Mesendoderm (in vitro differentiated cells): ENCODE data around the gene NPIPB8.
A peak's percentile ranks its signal among the peaks of the same experiment; 100 is the strongest.
"Not testable (repeated sequence)": the region's sequence is repeated elsewhere in the genome, so short reads cannot be mapped to it uniquely, and the experiment has no call there.

ENCODE experiments used
- DNase-seq: peaks from one replicate; pipeline ENCODE4 v3.0.0; 2013
- H2AK5ac ChIP-seq: 2 replicates; pipeline ENCODE4 v1.6.1; 2013; ENCODE audit warnings: low read length, inconsistent platforms
- H2BK120ac ChIP-seq: 2 replicates; pipeline ENCODE4 v1.6.1; 2013; ENCODE audit warnings: low read depth, mild to moderate bottlenecking, low read length, moderate library complexity, mixed read lengths
- H2BK15ac ChIP-seq: replicated peaks from 2 replicates; pipeline ENCODE4 v1.6.1; 2013; ENCODE audit warnings: low read depth, mild to moderate bottlenecking, moderate library complexity
- H2BK5ac ChIP-seq: 2 replicates; pipeline ENCODE4 v1.6.1; 2013; ENCODE audit warnings: low read length, inconsistent platforms
- H3K18ac ChIP-seq: 2 replicates; pipeline ENCODE4 v1.6.1; 2013; ENCODE audit warnings: mild to moderate bottlenecking, low read length, mixed read lengths
- H3K23ac ChIP-seq: one replicate; pipeline ENCODE4 v1.6.1; 2013; ENCODE audit warnings: low read length
- H3K27ac ChIP-seq: 2 replicates; pipeline ENCODE4 v1.5.1; 2013; ENCODE audit warnings: low read depth, mild to moderate bottlenecking, inconsistent platforms, low read length, moderate library complexity
- H3K27me3 ChIP-seq: 2 replicates; pipeline ENCODE4 v1.6.1; 2013; ENCODE audit warnings: low read length, control low read depth, mild to moderate bottlenecking, inconsistent platforms; ENCODE audit not compliant: insufficient read depth, poor library complexity
- H3K36me3 ChIP-seq: 2 replicates; pipeline ENCODE4 v1.6.1; 2013; ENCODE audit warnings: low read length, inconsistent platforms; ENCODE audit not compliant: control insufficient read depth, insufficient read depth
- H3K4ac ChIP-seq: one replicate; pipeline ENCODE4 v1.6.1; 2013; ENCODE audit warnings: low read depth, mild to moderate bottlenecking, low read length, moderate library complexity
- H3K4me1 ChIP-seq: 2 replicates; pipeline ENCODE4 v1.6.1; 2013; ENCODE audit warnings: low read depth, low read length, inconsistent platforms; ENCODE audit not compliant: control insufficient read depth
- H3K4me2 ChIP-seq: 2 replicates; pipeline ENCODE4 v1.6.1; 2013; ENCODE audit warnings: low read length
- H3K4me3 ChIP-seq: 2 replicates; pipeline ENCODE4 v1.5.1; 2013; ENCODE audit warnings: mild to moderate bottlenecking, low read length
- H3K56ac ChIP-seq: one replicate; pipeline ENCODE4 v1.6.1; 2013; ENCODE audit warnings: low read length
- H3K79me1 ChIP-seq: 2 replicates; pipeline ENCODE4 v1.6.1; 2013; ENCODE audit warnings: low read length, inconsistent platforms
- H3K79me2 ChIP-seq: 2 replicates; pipeline ENCODE4 v1.6.1; 2013; ENCODE audit warnings: mild to moderate bottlenecking, low read length; ENCODE audit not compliant: control insufficient read depth, insufficient read depth
- H3K9ac ChIP-seq: 2 replicates; pipeline ENCODE4 v1.6.1; 2013; ENCODE audit warnings: low read length, inconsistent platforms
- H4K5ac ChIP-seq: one replicate; pipeline ENCODE4 v1.6.1; 2013; ENCODE audit warnings: low read length
- H4K8ac ChIP-seq: one replicate; pipeline ENCODE4 v1.6.1; 2013; ENCODE audit warnings: low read depth, mild to moderate bottlenecking, control low read depth, low read length, moderate library complexity
- WGBS: extraction: QIAGEN DNeasy Blood & Tissue Kit; methylation state at CpG from one replicate; pipeline ENCODE4 v1.1.7; 2013; ENCODE audit warnings: low lambda C conversion rate, missing lambda C conversion rate; ENCODE audit not compliant: insufficient coverage; ENCODE audit errors: extremely low coverage; 5-methylcytosine and 5-hydroxymethylcytosine counted together

The NPIPB8 gene

GRCh38 chr16:28592511-28592910, 45.4 kb upstream of the NPIPB8 start:
- no peak for DNase-seq
- no CpG with 5 or more reads among the region's 5 CpGs for WGBS
- no peak overlapping the region for H3K27ac ChIP-seq
- H3K56ac ChIP-seq, result no peak overlapping the region
- H3K4me3 ChIP-seq, result no peak overlapping the region
- no peak overlapping the region for H2BK120ac ChIP-seq
- no peak overlapping the region for H3K4ac ChIP-seq
- no peak overlapping the region for H3K18ac ChIP-seq
- H3K36me3 ChIP-seq, result no peaks in the 10 kb centered on the region
- H3K27me3 ChIP-seq, result no peaks in the 10 kb centered on the region
- H2BK5ac ChIP-seq, result no peak overlapping the region
- H3K23ac ChIP-seq, result no peak overlapping the region
- H4K5ac ChIP-seq, result no peak overlapping the region
- no peaks in the 10 kb centered on the region for H3K79me2 ChIP-seq
- no peak overlapping the region for H2AK5ac ChIP-seq
- no peaks in the 10 kb centered on the region for H3K79me1 ChIP-seq
- no peak overlapping the region for H4K8ac ChIP-seq
- H2BK15ac ChIP-seq, result no peak overlapping the region
- peaks cover 1% of the 10 kb centered on the region for H3K4me1 ChIP-seq
- no peak overlapping the region for H3K4me2 ChIP-seq
- no peak overlapping the region for H3K9ac ChIP-seq

- Histone ChIP-seq H3K27me3 (no peaks in the 10 kb centered on the region), H3K4ac (no peak overlapping the region), H3K4me1 (peaks cover 4% of the 10 kb centered on the region), H3K36me3 (no peaks in the 10 kb centered on the region), H4K8ac (no peak overlapping the region), H2AK5ac (no peak overlapping the region), H3K79me1 (no peaks in the 10 kb centered on the region), H2BK5ac (no peak overlapping the region), H3K23ac (no peak overlapping the region), H4K5ac (no peak overlapping the region), H3K4me3 (no peak overlapping the region), H3K18ac (no peak overlapping the region), H3K27ac (no peak overlapping the region), H3K79me2 (no peaks in the 10 kb centered on the region), H2BK120ac (no peak overlapping the region), H3K9ac (no peak overlapping the region), H3K4me2 (no peak overlapping the region), H3K56ac (no peak overlapping the region), H2BK15ac (no peak overlapping the region)
- no CpG with 5 or more reads among the region's 13 CpGs for WGBS
- no peak for DNase-seq
Measured at GRCh38 chr16:28592979-28593553, 44.8 kb upstream of the NPIPB8 start.

- DNase-seq, H4K5ac ChIP-seq, H2AK5ac ChIP-seq, H3K18ac ChIP-seq, H3K27me3 ChIP-seq, H3K4me3 ChIP-seq, H3K79me2 ChIP-seq, H2BK5ac ChIP-seq, H3K4me2 ChIP-seq, H3K36me3 ChIP-seq, H3K27ac ChIP-seq, H2BK120ac ChIP-seq, H3K4ac ChIP-seq, H3K79me1 ChIP-seq, H4K8ac ChIP-seq, H3K56ac ChIP-seq, H3K4me1 ChIP-seq, H2BK15ac ChIP-seq, H3K9ac ChIP-seq, H3K23ac ChIP-seq: not testable (repeated sequence)
- no CpG with 5 or more reads among the region's 6 CpGs for WGBS
Measured at GRCh38 chr16:28595451-28595850, 42.4 kb upstream of the NPIPB8 start.

GRCh38 chr16:28596115-28596630, 41.7 kb upstream of the NPIPB8 start:
- Histone ChIP-seq H2BK5ac (no peak overlapping the region), H3K4me2 (no peak overlapping the region), H3K4me3 (no peak overlapping the region), H2BK15ac (no peak overlapping the region), H3K23ac (no peak overlapping the region), H3K9ac (no peak overlapping the region), H4K5ac (no peak overlapping the region), H3K27ac (no peak overlapping the region), H2AK5ac (no peak overlapping the region), H3K18ac (peak overlapping the region; percentile 53), H3K79me2 (no peaks in the 10 kb centered on the region), H3K4me1 (peaks cover 4% of the 10 kb centered on the region), H2BK120ac (no peak overlapping the region), H3K36me3 (no peaks in the 10 kb centered on the region), H3K56ac (peak overlapping the region; percentile 19), H4K8ac (no peak overlapping the region), H3K4ac (peak overlapping the region; percentile 46), H3K27me3 (no peaks in the 10 kb centered on the region), H3K79me1 (no peaks in the 10 kb centered on the region)
- WGBS, result no CpG with 5 or more reads among the region's 8 CpGs
- DNase-seq, result no peak

- Histone ChIP-seq H4K5ac (no peak within 1 kb of the TSS), H3K9ac (peak within 1 kb of the TSS; percentile 31), H3K4ac (peak within 1 kb of the TSS; percentile 46), H3K36me3 (no peaks in the 10 kb centered on the region), H3K4me3 (no peak within 1 kb of the TSS), H3K27me3 (no peaks in the 10 kb centered on the region), H3K79me1 (no peaks in the 10 kb centered on the region), H3K56ac (peak within 1 kb of the TSS; percentile 86), H3K4me2 (no peak within 1 kb of the TSS), H3K4me1 (peaks cover 4% of the 10 kb centered on the region), H3K23ac (peak within 1 kb of the TSS; percentile 74), H2AK5ac (no peak within 1 kb of the TSS), H2BK15ac (no peak within 1 kb of the TSS), H2BK5ac (no peak within 1 kb of the TSS), H3K18ac (peak within 1 kb of the TSS; percentile 53), H3K79me2 (no peaks in the 10 kb centered on the region), H3K27ac (no peak within 1 kb of the TSS), H4K8ac (no peak within 1 kb of the TSS), H2BK120ac (no peak within 1 kb of the TSS)
- no CpG with 5 or more reads among the region's 11 CpGs for WGBS
- DNase-seq, result peak; percentile 68
Measured at GRCh38 chr16:28596840-28597691, 40.8 kb upstream of the NPIPB8 start, which contains the start of gene SULT1A2. TSS of gene SULT1A2 (minus strand) at chr16:28597050. CDS start at chr16:28595930, 1,120 bp downstream.
